Measurements from ENCODE around the gene CHST15.

DNA sequence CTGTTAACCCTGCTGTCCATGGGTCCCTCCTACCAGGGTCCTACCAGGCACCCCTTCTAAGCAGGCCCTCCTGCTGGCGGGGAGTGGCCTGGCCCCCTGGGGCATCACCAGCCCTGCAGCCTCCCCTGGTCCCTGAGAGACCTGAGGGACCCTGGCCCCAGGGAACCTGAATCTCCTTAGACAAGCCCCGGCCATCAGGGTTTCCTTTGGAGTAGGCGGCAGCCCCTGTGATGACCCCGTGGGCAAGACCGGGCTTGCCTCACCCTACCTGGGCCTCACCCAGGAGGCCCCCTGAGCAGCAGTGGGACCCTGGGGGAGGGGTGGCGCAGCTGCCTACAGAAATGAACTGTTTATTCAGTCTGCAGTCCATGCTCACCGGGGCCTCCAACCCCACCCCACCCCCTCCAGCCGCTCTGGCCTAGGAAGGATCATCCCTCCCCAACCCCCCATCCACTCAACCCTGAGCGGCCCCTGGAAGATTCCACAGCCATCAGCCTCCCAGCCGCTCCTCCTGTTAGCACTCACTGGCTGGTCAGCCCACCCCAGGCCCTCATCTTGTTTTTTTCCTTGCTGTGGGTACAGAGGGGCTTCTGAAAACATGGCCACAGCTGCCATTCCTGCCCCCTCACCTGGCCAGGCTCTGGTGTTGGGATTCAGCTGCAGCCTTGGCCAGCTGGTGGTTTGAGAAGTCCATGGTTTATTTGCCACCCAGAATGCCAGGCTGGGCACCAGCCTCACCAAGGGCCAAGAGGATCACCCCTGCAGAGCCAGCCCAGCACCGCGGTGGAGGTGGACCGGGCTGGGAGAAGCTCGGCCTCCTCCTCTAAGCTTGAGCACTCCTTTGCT, 34.8 kb upstream of the CHST15 start:
- TF ChIP-seq NR2F2 (IDR thresholded peaks at IDR 0.05) (no peak), HNF4A (conservative IDR thresholded peaks at IDR 0.05) (no peak)
- TF ChIP-seq, protein P1, sequence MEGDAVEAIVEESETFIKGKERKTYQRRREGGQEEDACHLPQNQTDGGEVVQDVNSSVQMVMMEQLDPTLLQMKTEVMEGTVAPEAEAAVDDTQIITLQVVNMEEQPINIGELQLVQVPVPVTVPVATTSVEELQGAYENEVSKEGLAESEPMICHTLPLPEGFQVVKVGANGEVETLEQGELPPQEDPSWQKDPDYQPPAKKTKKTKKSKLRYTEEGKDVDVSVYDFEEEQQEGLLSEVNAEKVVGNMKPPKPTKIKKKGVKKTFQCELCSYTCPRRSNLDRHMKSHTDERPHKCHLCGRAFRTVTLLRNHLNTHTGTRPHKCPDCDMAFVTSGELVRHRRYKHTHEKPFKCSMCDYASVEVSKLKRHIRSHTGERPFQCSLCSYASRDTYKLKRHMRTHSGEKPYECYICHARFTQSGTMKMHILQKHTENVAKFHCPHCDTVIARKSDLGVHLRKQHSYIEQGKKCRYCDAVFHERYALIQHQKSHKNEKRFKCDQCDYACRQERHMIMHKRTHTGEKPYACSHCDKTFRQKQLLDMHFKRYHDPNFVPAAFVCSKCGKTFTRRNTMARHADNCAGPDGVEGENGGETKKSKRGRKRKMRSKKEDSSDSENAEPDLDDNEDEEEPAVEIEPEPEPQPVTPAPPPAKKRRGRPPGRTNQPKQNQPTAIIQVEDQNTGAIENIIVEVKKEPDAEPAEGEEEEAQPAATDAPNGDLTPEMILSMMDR (IDR thresholded peaks at IDR 0.05; ENCODE audit: low read depth, low read length, missing input control) = no peak
